HG02943 (cell line): ENCODE data around the gene DNM3.
"Not testable (repeated sequence)": the region's sequence is repeated elsewhere in the genome, so short reads cannot be mapped to it uniquely, and the experiment has no call there.

Experiments used
- ATAC-seq: cut with Tn5 transposase; IDR thresholded peaks from one replicate; pipeline ENCODE4 v1.9.1; 2021; ENCODE audit warnings: mild to moderate bottlenecking, low read depth, moderate library complexity; ENCODE audit not compliant: unreplicated experiment

The DNM3 gene

DNA sequence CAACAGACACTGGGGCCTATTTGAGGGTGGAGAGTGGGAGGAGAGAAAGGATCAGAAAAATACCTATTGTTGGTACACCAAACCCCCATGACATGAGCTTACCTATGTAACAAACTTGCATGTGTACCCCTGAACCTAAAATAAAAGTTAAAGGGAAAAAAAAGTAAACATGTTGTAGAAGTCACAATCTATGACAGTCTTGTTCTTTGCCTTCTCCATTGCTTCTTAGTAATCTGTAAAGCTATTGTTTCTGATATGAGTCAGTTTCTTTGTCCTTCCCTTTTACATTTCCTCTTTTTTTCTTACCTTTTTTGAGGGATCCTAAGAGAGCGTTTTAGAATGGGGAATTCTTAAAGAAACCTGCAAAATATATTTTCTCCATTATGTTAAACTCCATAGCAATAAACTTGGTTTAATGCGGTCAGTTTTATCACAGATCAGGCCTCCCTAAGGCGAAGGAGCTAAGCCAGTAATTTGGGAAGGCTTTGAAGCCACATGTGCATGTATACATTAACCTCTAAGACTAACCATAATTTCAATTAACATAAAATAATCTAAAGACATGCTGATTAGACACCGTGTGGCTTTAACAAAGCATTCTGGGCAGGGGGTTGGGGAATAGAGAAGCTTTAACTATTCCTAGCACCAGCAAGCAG, 501.4 kb downstream of the DNM3 start:
- no peak for ATAC-seq

DNA sequence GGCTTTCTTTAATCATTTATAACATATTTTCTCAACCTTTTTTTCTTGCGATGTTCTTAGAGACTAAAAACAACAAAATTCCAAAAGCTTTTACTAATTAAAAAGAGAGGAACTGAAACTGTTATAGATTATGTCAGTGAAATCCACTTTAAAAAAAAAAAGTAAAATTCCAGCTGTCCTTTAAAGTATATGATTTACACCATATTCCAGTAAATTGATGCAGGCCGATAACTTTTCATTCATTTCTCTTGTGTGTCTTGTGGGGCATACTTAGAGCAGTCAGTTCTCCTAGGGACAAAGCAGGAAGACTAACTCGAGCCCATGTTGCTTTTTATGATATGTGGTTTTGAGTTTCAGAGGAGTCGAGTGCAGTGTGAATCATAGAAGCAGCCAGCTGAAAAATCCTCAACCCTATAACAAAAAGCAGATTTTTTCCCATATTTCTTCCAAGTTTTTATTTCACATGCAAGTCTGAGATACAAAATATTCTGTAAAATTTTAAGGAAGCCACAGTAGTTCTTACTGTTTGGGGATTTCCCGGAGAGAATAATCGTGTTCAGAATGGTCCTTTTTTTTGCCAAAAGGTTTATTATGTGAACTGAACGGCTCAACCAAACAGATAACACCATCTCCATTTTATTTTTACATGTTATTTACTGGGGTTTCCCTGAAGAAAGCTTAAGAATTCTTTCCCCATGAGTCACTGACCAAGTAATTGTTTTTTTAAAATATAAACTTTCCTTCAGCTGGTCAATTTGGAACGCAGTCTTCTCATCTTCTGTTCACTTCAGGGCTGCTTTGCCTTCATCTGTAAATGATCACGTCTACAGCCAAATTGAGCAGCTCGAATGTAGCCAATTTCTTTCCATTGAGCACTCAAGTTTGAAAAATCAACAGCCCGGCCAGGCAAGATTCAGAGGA, 502.2 kb downstream of the DNM3 start:
- no peak for ATAC-seq

DNA sequence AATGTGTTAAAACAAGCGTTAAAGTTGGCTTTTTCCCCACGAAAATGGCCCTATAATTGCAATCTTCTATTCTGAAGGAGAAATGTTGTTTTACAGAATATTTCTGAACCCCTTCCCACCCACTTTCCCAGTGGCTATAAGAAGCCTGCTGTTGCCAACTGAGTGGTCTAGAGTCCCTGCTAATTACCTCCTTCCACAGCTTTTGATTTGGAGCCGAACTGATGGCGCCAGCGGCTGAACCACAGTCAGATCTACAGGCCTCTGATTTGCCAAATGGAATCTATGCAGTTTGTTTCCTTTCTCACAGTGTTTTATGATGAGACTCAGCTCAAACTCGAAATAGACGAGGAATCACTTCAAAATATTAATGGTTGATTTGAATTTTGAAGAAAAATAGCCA, 503.1 kb downstream of the DNM3 start:
- ATAC-seq: no peak

DNA sequence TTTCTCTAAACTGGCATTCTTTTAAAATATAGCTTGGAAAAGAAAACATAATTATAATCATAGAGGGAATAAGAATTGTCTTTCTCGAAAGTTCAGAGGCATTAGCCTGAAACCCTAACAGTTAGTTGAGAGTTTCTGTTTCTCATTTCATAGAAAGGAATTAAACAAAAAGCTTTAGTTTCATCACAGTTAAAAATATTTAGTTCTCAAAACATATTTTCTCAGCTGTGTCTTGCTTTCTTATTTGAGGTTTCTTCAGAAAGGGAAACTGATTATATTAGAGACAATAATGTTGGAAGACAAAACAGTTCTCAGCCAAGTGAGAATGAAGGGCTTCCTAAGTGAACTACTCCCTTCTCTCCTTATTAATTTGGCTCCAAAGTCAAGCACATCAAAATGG, 503.8 kb downstream of the DNM3 start:
- ATAC-seq: no peak

DNA sequence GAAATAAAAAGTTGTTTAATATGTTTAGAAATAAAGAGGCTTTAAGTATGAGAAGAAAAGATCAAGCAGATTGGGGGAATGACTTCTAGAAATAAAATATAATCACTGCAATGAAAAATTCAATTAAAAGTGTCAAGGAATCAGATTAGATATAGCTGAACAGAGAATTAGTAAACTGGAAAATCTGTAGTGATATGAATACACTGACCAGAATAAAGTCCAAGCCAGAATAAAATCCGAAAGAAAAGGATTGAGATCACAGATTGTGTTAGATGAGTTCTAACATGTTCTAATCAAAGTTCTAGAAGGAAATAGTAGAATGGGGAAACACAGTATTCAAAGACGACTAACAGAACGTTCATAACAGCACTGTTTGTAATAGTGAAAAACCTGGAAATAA, 506.1 kb downstream of the DNM3 start:
- ATAC-seq: no peak

DNA sequence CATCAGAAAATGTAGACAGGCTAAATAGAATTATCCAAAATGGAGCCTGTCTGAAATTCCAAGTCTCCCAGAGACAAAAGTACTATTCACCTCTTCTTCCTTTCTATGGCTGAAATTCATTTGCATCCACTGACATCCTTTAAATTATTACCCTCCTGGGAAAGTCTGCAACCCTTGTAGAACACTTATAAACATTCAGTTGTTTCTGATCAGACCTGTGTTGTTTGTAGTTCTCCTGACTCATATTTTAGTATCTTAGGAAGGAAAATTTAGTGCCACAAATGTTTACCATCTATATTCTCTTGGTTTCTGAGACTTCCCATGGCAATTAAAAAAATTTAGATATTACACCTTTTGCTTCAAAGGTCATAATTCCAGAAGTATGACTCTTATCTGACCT, 509.6 kb downstream of the DNM3 start:
- no peak for ATAC-seq

DNA sequence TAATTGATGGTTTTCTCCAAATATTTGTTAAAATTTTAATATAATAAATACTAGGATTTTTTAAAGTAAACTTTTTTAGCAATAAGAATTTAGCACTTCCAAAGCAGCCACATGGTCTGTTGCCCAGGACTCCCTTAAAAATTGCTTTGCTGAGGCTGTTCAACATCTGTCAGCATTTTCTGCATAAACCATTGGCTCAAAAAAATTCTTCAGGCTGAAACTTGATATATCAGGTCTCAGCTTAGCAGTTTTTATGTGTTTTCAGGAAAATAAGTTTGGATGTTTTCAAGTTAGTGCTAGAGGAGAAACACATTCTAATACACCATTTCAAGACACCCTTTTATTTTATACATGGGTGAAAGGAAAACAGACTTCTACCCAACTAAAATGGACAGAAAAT, 510.0 kb downstream of the DNM3 start:
- no peak for ATAC-seq

DNA sequence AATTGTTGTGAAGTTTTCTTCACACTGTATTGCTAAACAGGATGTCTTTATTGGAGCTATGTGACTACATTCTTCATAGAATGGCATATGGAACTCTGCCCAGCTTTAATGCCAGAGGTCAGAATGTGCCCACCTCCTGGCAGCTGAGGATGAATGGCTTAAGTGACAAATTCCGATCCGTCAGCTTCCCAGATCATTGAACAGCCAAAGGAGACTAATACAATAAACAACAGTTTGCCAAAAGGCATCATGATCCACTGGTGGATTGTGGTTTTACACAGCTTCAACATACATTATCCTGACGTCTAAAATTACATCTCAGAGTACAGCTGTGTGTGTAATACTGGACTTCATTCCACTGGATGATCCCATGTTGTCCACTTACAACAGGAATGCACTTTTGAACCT, 510.5 kb downstream of the DNM3 start:
- ATAC-seq: no peak

DNA sequence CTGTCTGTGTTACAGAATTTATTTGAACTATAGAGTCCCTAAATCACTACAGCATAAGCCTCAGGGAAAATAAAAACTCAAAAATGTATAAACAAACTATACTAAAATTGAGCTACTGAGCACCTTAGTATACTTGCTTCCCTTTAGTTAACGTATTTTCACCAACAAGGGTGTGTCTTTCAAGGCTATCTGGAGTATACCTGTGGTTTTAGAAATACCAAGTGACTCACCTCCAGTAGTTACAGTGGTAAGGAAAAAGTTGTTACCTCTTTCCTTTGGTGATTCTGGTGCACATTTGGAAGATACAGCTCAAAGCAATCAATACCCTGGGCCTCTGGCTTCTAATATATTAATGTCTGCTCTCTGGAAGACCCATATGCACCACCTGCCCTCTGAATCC, 511.1 kb downstream of the DNM3 start:
- ATAC-seq: no peak

DNA sequence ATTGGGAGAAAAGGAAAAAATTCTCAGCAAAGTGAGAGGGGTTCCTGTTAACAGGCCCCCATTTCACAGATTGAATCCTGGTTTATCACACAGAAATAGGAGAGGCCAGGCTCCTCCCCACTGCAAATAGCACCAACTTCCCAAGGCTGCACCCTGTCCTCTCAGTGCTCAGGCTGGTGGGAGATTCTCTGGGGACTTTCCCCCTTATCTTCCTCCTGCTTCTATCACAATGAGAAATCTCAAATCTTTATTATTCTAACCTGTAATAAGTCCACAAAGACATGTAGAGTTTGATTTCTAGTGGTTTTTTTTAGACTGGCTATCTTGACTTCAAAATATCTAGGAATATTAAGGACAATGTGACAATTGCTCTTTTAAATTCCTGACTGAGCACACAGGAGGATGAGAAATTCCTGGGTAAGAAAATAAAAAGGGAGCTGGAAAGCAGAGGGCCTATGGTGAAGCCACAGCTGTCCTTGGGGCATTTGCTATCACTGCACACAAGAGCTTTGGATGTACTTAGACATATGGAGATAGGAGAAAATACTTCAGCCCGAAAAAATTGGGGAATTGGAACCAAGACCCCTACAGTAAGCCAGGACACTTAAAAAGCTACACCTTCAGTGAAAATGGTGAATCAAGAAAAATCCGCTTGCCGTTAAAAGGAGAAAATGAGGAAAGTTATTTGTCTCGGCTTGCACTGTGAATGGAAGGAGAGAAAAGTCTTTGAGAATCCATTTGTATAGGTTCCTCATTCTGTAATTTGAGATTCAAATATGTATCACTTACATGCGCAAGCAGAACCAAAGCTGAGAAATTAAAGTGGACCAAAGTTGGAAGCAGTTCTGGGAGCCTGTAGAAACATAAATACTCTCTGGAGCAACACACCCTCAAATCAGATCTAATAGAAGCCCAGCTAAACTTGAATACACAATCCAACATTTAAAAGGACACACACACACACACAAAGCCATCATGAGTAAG, 513.3 kb downstream of the DNM3 start:
- ATAC-seq: no peak

DNA sequence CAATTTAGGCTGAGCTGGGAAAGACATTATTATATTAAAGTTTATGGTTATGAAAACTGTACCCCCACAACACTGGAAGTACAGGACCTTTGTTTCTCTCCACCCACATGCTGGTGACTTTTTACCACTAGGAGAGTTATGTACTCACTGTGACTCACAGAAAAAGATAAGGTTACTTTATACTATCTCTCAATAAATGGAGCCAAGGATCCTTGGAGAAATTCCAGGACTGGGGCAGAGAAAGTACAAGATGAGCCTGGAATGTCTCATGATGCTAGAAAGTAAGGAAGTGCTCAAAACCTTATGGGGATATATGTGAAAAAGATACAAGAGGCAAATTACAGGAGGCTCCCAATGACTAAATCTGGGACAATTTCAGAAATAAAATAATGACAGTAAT, 515.3 kb downstream of the DNM3 start:
- ATAC-seq: no peak

DNA sequence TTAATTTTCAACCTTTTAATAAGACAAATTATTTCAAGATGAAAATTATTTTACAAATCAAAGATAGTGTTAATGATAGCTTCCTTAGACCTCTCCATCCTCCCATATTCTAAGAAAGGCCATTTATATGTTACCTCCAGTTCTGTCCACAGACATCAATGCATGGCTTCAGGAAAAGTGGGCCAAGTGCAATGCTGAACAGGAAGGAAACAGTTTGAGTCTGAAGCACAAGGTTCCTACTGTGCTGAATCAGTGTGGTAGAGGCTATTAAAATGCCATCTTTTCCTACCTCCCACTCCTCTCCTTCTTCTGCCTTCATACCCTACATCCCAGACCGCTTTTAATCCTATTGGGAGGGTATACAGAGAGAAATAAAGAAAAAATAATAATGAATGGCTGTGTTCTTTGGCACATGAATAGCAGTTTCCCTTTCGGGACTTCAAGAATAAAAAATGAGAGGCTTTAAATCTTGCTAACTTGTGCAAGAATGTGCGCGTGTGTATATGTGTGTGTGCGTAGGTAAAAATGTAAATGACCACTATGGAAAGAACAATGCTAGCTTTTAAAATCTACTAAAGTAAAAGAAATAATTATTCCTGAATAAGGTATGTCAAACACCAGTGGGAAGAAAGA, 516.6 kb downstream of the DNM3 start:
- ATAC-seq: no peak

DNA sequence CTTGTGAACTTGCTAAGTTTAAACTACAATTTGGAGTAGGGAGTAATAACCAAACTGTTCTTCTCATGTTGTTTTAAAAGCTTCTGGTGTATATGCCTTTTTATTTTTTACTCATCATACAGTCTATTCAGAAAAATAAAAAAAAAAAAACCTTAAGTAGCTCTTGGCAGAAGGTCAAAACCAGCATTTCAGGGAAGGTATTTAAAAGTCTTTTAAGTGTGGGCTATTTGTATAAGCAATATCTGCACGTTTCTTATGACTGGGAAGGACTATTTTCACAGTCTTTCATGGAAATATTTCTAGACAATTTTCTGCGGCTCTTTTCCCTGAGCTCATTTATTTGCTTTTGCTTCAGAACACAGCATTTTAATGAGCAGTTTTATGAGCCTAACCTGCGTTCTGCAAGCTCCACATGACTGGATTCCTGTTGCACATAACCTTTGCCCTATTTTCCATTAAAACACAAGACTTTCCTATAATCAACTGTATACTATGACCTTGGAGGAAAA, 518.2 kb downstream of the DNM3 start:
- no peak for ATAC-seq

DNA sequence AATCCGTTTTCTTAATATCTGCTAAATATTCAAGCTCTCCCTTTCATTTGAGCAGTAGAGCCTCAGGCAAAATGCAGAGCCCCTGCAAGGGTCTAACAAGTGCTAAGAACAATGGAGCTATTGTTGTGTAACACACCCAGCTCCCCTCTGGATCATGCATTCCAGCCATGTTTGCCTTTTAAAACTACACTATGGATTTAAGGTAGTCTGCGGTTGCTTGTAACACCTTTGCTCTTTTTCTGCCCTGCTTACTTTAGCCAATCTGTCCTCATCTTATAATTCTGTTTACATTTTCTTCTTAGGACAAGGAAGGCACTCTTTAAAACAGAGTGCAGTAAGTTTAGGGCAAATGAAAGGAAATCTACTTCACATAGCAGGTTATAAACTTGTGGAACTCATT, 519.2 kb downstream of the DNM3 start:
- no peak for ATAC-seq

DNA sequence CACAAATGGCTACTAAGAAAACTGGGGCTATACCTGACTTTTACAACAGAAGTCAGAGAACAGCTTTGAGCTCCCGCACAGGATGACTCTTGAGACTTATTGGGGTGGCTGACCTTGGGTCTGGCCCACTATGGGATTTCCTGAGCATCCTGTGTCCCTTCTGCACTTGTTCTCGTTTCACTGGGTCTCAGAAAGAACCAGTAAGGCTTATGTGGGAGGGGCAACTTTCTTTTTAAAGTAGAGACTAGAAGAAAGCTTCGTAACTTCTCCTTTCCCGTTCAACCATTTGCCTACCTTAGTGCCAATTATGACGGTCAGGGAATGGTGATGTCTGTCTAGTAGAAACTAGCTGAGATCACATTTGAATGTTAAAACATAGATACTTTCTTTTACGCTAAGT, 519.7 kb downstream of the DNM3 start:
- no peak for ATAC-seq

DNA sequence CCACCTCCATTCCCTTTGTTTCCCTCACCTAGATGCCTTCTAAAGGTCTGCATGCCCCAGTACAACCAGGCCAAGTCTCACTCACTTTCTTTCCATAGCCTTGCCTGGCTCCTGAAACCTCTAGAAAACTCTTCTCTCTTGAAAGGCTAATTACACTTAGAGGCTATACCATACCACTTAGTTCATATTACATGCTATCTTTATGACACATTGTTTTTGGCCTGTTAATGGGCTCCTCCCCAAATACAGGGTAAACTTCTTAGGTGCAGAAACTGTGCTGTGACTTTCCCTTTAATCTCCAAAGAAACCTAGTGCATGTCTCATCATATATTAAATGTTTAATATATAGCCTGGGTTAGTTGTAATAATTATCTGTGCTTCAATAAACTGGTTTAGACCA, 522.6 kb downstream of the DNM3 start:
- ATAC-seq: no peak

DNA sequence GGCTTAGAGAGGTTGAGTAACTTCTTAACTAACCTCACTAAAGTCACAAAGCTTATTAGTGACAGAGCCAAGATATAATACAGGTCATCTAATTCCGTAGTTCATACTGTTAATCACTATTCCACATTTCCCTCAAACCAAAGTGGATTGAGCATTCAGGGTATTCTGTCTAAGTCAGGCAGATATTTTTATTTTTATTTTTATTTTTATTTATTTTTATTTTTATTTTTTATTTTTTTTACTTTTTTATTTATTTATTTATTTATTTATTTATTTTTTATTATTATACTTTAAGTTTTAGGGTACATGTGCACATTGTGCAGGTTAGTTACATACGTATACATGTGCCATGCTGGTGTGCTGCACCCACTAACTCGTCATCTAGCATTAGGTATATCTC, 530.3 kb downstream of the DNM3 start:
- not testable (repeated sequence) for ATAC-seq

DNA sequence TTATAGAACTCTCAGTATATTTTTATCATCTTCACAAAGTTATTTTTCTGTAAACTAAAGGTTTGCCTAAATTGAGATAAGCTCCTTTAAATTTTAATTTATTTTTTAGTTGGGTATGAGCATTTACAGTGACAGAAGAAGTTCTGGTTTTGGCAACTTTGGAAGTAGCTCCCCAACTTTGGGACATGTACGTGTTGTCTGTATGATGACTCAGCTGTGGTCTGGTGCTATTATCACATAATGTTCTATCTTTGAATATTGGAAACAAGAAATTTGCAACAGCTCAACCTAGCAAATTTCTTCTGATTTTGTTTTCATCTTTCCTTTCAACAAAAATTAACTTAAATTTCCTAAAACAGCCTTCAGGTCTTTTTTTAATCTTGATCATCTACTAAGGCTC, 532.6 kb downstream of the DNM3 start:
- ATAC-seq: no peak

DNA sequence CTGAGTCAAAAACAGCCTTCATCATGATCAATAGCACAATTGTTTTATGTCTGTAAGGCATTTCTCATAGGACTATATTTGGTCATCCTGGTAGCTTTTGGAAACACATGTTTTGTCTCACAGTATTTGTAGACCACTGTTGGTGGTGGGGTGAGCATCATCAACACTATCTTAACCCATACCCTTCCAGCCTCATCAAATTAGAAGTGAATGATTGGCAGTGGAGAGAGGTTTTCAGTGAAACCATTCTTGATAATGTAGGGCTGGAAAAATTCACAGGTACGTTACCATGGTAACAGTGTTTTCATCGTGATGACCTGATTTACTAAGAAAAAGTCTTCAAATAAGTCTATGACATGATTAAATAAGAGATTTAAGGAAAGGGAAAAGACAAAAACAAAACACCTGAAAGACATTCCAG, 533.9 kb downstream of the DNM3 start:
- ATAC-seq: no peak

DNA sequence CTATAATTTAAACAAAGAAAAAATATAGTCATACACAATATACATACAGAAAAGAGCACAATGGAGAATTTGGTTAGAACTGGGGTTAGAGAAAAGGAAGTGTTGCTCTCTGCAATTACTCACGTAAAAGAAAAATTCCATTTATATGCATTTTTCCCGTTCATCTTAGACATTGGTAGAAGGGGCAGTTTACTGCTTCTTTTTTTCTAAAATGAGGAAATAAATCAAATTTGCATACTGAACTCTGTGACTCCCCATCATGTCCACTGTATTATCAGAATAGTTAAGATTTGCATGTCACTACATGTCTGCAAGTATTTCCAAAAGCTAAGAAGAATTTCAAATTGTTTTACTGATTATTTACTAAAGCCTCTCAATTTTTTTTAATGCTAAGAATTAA, 535.1 kb downstream of the DNM3 start:
- no peak for ATAC-seq
